ENCODE measurements around the gene LRRC9. TPM values are rescaled to one million over a fixed set of nuclear protein-coding genes. Genes with fewer than 3 reads are reported as not detected.

Gene LRRC9
- total RNA-seq, 1 experiment from 2014 or later: not detected

GRCh38 chr14:59913187-59913586 lies 6.8 kb upstream of the LRRC9 start:
- intact Hi-C loops (cut with micrococcal nuclease): no loop called here

GRCh38 chr14:59918824-59919569 lies 947 bp upstream of the LRRC9 start:
- no peak overlapping the region for H3K4me3 Mint-ChIP-seq (ENCODE audit: unreplicated experiment)
- no peaks in the 10 kb centered on the region for H3K9me3 Mint-ChIP-seq (ENCODE audit: unreplicated experiment)
- DNase-seq (ENCODE audit: unreplicated experiment): peak; percentile 34
- ChIA-PET POLR2A (interaction anchor here (1.8 kb wide), 1 partner anchor 224 kb away, joined by 4 read pairs; no protein-coding TSS in a partner anchor), CTCF (interaction anchor here (0.7 to 3.1 kb wide), 11 partner anchors 11 to 432 kb away, joined by 3 to 24 read pairs (median 3); no protein-coding TSS in a partner anchor)
- BruUV-seq (replicated peaks): no TSS peak
- peak; percentile 34 for TF ChIP-seq CTCF (IDR thresholded peaks at IDR 0.05; ENCODE audit: unreplicated experiment)
- H3K27ac Mint-ChIP-seq (ENCODE audit: low read depth, unreplicated experiment): no peak overlapping the region
- no peaks in the 10 kb centered on the region for H3K27me3 Mint-ChIP-seq (ENCODE audit: insufficient read depth, unreplicated experiment)
- H3K4me1 Mint-ChIP-seq (ENCODE audit: insufficient read depth, unreplicated experiment): no peaks in the 10 kb centered on the region
- no peaks in the 10 kb centered on the region for H3K36me3 Mint-ChIP-seq (ENCODE audit: insufficient read depth, unreplicated experiment)
- intact Hi-C loops (cut with micrococcal nuclease): loop anchor here (1.0 to 5.0 kb wide), 4 partner anchors 212 to 412 kb away; no protein-coding TSS in a partner anchor

More at GRCh38 chr14:59913187-59913586, 6.8 kb upstream of the LRRC9 start:
- CTCF ChIA-PET: interaction anchor here (0.9 to 3.7 kb wide), 3 partner anchors 11 to 280 kb away, joined by 3 to 20 read pairs (median 4); no protein-coding TSS in a partner anchor
- BruUV-seq (replicated peaks): no TSS peak
- Mint-ChIP-seq H3K4me3 (ENCODE audit: unreplicated experiment) (no peak overlapping the region), H3K27me3 (ENCODE audit: insufficient read depth, unreplicated experiment) (no peaks in the 10 kb centered on the region), H3K27ac (ENCODE audit: low read depth, unreplicated experiment) (no peak overlapping the region), H3K9me3 (ENCODE audit: unreplicated experiment) (no peaks in the 10 kb centered on the region), H3K36me3 (ENCODE audit: insufficient read depth, unreplicated experiment) (no peaks in the 10 kb centered on the region), H3K4me1 (ENCODE audit: insufficient read depth, unreplicated experiment) (peaks cover 6% of the 10 kb centered on the region)
- DNase-seq (ENCODE audit: unreplicated experiment): no peak
- POLR2A ChIA-PET: interaction anchor here (0.6 kb wide), 1 partner anchor 177 kb away, joined by 4 read pairs; no protein-coding TSS in a partner anchor
- TF ChIP-seq CTCF (IDR thresholded peaks at IDR 0.05; ENCODE audit: unreplicated experiment): no peak

- H3K4me1 Mint-ChIP-seq (ENCODE audit: insufficient read depth, unreplicated experiment): no peaks in the 10 kb centered on the region
- intact Hi-C loops (cut with micrococcal nuclease): no loop called here
- no peak overlapping the region for H3K4me3 Mint-ChIP-seq (ENCODE audit: unreplicated experiment)
- BruUV-seq (replicated peaks): no TSS peak
- ChIA-PET POLR2A (no interaction called here), CTCF (interaction anchor here (0.6 to 1.1 kb wide), 2 partner anchors 22 to 297 kb away, joined by 3 to 4 read pairs; no protein-coding TSS in a partner anchor)
- H3K27ac Mint-ChIP-seq (ENCODE audit: low read depth, unreplicated experiment): no peak overlapping the region
- no peak for TF ChIP-seq CTCF (IDR thresholded peaks at IDR 0.05; ENCODE audit: unreplicated experiment)
- DNase-seq (ENCODE audit: unreplicated experiment): no peak
- no peaks in the 10 kb centered on the region for H3K9me3 Mint-ChIP-seq (ENCODE audit: unreplicated experiment)
- H3K27me3 Mint-ChIP-seq (ENCODE audit: insufficient read depth, unreplicated experiment): no peaks in the 10 kb centered on the region
- no peaks in the 10 kb centered on the region for H3K36me3 Mint-ChIP-seq (ENCODE audit: insufficient read depth, unreplicated experiment)
Observed at GRCh38 chr14:59920378-59920683, 387 bp downstream of the LRRC9 start.

GRCh38 chr14:59925797-59926196 lies 5.9 kb downstream of the LRRC9 start:
- H3K36me3 Mint-ChIP-seq (ENCODE audit: insufficient read depth, unreplicated experiment): no peaks in the 10 kb centered on the region
- no peak for DNase-seq (ENCODE audit: unreplicated experiment)
- no TSS peak for BruUV-seq (replicated peaks)
- no peak overlapping the region for H3K4me3 Mint-ChIP-seq (ENCODE audit: unreplicated experiment)
- peaks cover 6% of the 10 kb centered on the region for H3K4me1 Mint-ChIP-seq (ENCODE audit: insufficient read depth, unreplicated experiment)
- no peaks in the 10 kb centered on the region for H3K9me3 Mint-ChIP-seq (ENCODE audit: unreplicated experiment)
- H3K27me3 Mint-ChIP-seq (ENCODE audit: insufficient read depth, unreplicated experiment): no peaks in the 10 kb centered on the region
- intact Hi-C loops (cut with micrococcal nuclease): no loop called here
- ChIA-PET CTCF (no interaction called here), POLR2A (interaction anchor here (0.9 to 1.1 kb wide), 2 partner anchors 11 to 17 kb away, joined by 3 read pairs; no protein-coding TSS in a partner anchor)
- no peak for TF ChIP-seq CTCF (IDR thresholded peaks at IDR 0.05; ENCODE audit: unreplicated experiment)
- no peak overlapping the region for H3K27ac Mint-ChIP-seq (ENCODE audit: low read depth, unreplicated experiment)

Measured in MCF 10A (cell line).